Osteocyte (in vitro differentiated cells): Measurements from ENCODE around the gene PDZRN3. TPM values are rescaled to one million over a fixed set of nuclear protein-coding genes. Genes with fewer than 3 reads are reported as not detected.

Experiments used
- DNase-seq: peaks from one replicate; pipeline ENCODE4 v3.0.0; 2021; ENCODE audit warnings: mixed read lengths; ENCODE audit not compliant: unreplicated experiment; ENCODE audit errors: extremely low spot score
- H3K27ac Mint-ChIP-seq: one replicate; pipeline ENCODE4 v1.8.0; 2021; ENCODE audit warnings: mild to moderate bottlenecking, mixed read lengths; ENCODE audit not compliant: unreplicated experiment
- H3K27me3 Mint-ChIP-seq: one replicate; pipeline ENCODE4 v1.8.0; 2021; ENCODE audit warnings: mixed read lengths; ENCODE audit not compliant: unreplicated experiment
- H3K36me3 Mint-ChIP-seq: one replicate; pipeline ENCODE4 v1.8.0; 2021; ENCODE audit warnings: mixed read lengths; ENCODE audit not compliant: unreplicated experiment
- H3K4me1 Mint-ChIP-seq: one replicate; pipeline ENCODE4 v1.8.0; 2021; ENCODE audit warnings: mixed read lengths; ENCODE audit not compliant: unreplicated experiment
- H3K4me3 Mint-ChIP-seq: one replicate; pipeline ENCODE4 v1.8.0; 2021; ENCODE audit warnings: mild to moderate bottlenecking, moderate library complexity, mixed read lengths; ENCODE audit not compliant: unreplicated experiment
- H3K9me3 Mint-ChIP-seq: one replicate; pipeline ENCODE4 v1.8.0; 2021; ENCODE audit warnings: mixed read lengths; ENCODE audit not compliant: unreplicated experiment
- CTCF ChIP-seq: fragments of 200-600 bp; sonication (generic); IDR thresholded peaks from 2 replicates; pipeline ENCODE4 v1.5.0; 2021; ENCODE audit warnings: antibody characterized with exemption, mild to moderate bottlenecking, moderate library complexity
- total RNA-seq: library from RNA; stranded (reverse); gene quantifications from 2 replicates; pipeline ENCODE4 v1.2.1, GENCODE V29; 2021

Gene PDZRN3
- total RNA-seq, 1 donor from 2014 or later, result 34.1 TPM

DNA sequence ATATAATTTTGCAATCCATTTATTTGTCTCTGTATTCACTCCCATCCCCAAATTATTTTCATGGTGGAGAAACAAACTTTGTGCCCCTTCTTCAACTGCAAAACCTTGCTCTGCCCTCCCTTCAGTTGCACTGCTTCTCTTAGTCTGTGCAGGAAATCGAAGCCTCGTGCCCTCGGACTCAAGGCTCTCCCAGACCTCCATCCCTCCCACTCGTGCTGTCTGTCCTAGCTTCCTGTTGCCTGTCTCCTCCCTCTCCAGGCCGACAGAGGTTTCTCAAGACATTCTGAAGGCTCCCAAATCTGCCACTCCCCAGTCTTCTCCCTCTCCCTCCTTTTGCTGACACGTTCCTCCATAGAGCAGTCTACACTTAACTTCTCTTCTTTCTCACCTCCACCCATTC is 177.6 kb downstream of the PDZRN3 start:
- Mint-ChIP-seq H3K27ac (no peak overlapping the region), H3K9me3 (no peaks in the 10 kb centered on the region), H3K4me1 (peaks cover 3% of the 10 kb centered on the region), H3K4me3 (no peak overlapping the region), H3K27me3 (no peaks in the 10 kb centered on the region), H3K36me3 (peaks cover 7% of the 10 kb centered on the region)
- no peak for TF ChIP-seq CTCF
- DNase-seq, result no peak

- H3K36me3 Mint-ChIP-seq, result peaks cover 7% of the 10 kb centered on the region
- no peak overlapping the region for H3K27ac Mint-ChIP-seq
- peaks cover 6% of the 10 kb centered on the region for H3K4me1 Mint-ChIP-seq
- H3K27me3 Mint-ChIP-seq, result no peaks in the 10 kb centered on the region
- H3K4me3 Mint-ChIP-seq, result no peak overlapping the region
- no peak for DNase-seq
- H3K9me3 Mint-ChIP-seq, result no peaks in the 10 kb centered on the region
- no peak for TF ChIP-seq CTCF
Measured at GRCh38 chr3:73446467-73447110, 178.2 kb downstream of the PDZRN3 start.

GRCh38 chr3:73442886-73443285 is 181.9 kb downstream of the PDZRN3 start:
- Mint-ChIP-seq H3K36me3 (peaks cover 9% of the 10 kb centered on the region), H3K9me3 (no peaks in the 10 kb centered on the region), H3K4me3 (no peak overlapping the region), H3K27me3 (no peaks in the 10 kb centered on the region), H3K27ac (no peak overlapping the region), H3K4me1 (peaks cover 6% of the 10 kb centered on the region)
- TF ChIP-seq CTCF, result no peak
- DNase-seq, result no peak

GRCh38 chr3:73442152-73442551 is 182.6 kb downstream of the PDZRN3 start:
- DNase-seq, result no peak
- no peaks in the 10 kb centered on the region for H3K27me3 Mint-ChIP-seq
- TF ChIP-seq CTCF, result no peak
- no peaks in the 10 kb centered on the region for H3K9me3 Mint-ChIP-seq
- peaks cover 6% of the 10 kb centered on the region for H3K4me1 Mint-ChIP-seq
- H3K36me3 Mint-ChIP-seq, result peaks cover 9% of the 10 kb centered on the region
- no peak overlapping the region for H3K4me3 Mint-ChIP-seq
- no peak overlapping the region for H3K27ac Mint-ChIP-seq

DNA sequence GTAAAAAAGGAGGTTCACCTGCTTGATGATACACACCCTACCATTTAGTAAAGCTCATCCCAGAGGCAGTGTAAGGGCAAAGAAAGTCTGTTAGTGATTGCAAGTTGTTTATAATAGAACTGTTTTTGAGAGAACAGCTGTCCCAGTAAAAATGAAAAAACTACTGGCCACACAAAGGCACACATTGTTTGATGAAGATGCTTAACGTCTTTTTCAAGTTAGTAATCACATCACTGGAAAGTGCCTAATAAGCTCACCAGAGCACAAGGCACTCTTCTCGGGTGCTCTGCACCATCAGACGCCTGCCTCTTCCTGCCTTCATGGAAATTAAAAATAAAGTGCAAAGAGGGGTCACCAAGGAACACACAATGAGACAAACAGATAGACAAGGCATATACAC is 186.9 kb downstream of the PDZRN3 start:
- no peak for DNase-seq
- Mint-ChIP-seq H3K36me3 (peaks cover 5% of the 10 kb centered on the region), H3K4me3 (no peak overlapping the region), H3K4me1 (peaks cover 6% of the 10 kb centered on the region), H3K27me3 (no peaks in the 10 kb centered on the region), H3K9me3 (no peaks in the 10 kb centered on the region), H3K27ac (no peak overlapping the region)
- no peak for TF ChIP-seq CTCF
